Ishikawa (cell line): Measurements from ENCODE around the gene NHLRC4.
A peak's percentile ranks its signal among the peaks of the same experiment; 100 is the strongest.

ENCODE experiments used
- CEBPB ChIP-seq: IDR thresholded peaks from 2 replicates; pipeline ENCODE4 v1.6.1; 2012
- CREB1 ChIP-seq: IDR thresholded peaks from 2 replicates; pipeline ENCODE4 v1.6.1; 2012; ENCODE audit warnings: low read depth
- EGR1 ChIP-seq: IDR thresholded peaks from 2 replicates; pipeline ENCODE4 v1.6.1; 2012
- EP300 ChIP-seq: IDR thresholded peaks from 2 replicates; pipeline ENCODE4 v1.6.1; 2012; ENCODE audit warnings: borderline replicate concordance
- FOXM1 ChIP-seq: IDR thresholded peaks from 2 replicates; pipeline ENCODE4 v1.6.1; 2012; ENCODE audit warnings: low read depth, borderline replicate concordance
- NFIC ChIP-seq: IDR thresholded peaks from 2 replicates; pipeline ENCODE4 v1.6.1; 2012
- RAD21 ChIP-seq: IDR thresholded peaks from 2 replicates; pipeline ENCODE4 v1.6.1; 2012; ENCODE audit warnings: low read depth
- TAF1 ChIP-seq: IDR thresholded peaks from 2 replicates; pipeline ENCODE4 v1.6.1; 2012; ENCODE audit warnings: low read depth, mild to moderate bottlenecking
- TCF12 ChIP-seq: IDR thresholded peaks from 2 replicates; pipeline ENCODE4 v1.6.1; 2012; ENCODE audit warnings: low read depth
- TEAD4 ChIP-seq: IDR thresholded peaks from 2 replicates; pipeline ENCODE4 v1.6.1; 2012
- YY1 ChIP-seq: IDR thresholded peaks from 2 replicates; pipeline ENCODE4 v1.6.1; 2012; ENCODE audit warnings: low read depth
- ZBTB7A ChIP-seq: IDR thresholded peaks from 2 replicates; pipeline ENCODE4 v1.6.1; 2012; ENCODE audit warnings: low read depth
- TF ChIP-seq, protein P1 (sequence below): IDR thresholded peaks from 2 replicates; pipeline ENCODE4 v1.6.1; 2012
- TF ChIP-seq, protein P2 (sequence below): IDR thresholded peaks from 2 replicates; pipeline ENCODE4 v1.6.1; 2012
- TF ChIP-seq, protein P3 (sequence below): IDR thresholded peaks from 2 replicates; pipeline ENCODE4 v1.6.1; 2012; ENCODE audit warnings: low read depth, mild to moderate bottlenecking

Gene NHLRC4

DNA sequence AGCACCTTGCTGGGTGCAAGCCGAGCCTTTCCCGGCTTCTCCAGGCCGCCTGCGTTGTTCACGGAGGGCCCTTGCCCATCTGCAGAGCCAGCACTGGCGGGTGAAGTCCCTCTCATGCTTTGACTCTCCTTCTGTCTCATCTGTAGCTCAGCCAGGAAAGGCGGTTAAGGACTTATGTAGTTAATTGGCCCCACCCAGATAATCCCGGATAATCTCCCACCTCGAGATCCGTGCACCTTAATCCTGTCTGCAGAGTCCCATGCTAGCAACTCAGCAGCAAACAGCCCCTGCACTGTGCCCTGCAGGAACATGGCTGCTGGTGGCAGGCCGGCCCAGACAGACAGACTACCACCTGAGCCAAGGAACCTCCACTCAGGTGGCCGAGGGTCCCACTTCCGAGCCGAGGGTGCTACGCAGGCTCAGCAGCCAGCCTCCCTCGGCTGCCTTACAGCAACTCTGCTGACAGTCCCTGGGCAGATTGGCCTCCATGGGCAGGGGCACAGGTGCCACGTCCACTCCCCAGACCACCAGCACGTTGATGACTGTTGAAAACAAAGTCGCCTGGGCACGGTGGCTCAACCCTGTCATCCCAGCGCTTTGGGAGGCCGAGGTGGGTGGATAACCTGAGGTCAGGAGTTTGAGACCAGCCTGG is 40.0 kb downstream of the NHLRC4 start:
- TF ChIP-seq, protein P1, sequence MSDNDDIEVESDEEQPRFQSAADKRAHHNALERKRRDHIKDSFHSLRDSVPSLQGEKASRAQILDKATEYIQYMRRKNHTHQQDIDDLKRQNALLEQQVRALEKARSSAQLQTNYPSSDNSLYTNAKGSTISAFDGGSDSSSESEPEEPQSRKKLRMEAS = no peak
- TF ChIP-seq TCF12 (no peak), YY1 (no peak), ZBTB7A (no peak), TEAD4 (no peak), EP300 (no peak), RAD21 (no peak), EGR1 (no peak), CREB1 (no peak), NFIC (no peak), TAF1 (no peak)
- TF ChIP-seq, protein P2, sequence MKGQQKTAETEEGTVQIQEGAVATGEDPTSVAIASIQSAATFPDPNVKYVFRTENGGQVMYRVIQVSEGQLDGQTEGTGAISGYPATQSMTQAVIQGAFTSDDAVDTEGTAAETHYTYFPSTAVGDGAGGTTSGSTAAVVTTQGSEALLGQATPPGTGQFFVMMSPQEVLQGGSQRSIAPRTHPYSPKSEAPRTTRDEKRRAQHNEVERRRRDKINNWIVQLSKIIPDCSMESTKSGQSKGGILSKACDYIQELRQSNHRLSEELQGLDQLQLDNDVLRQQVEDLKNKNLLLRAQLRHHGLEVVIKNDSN = no peak

DNA sequence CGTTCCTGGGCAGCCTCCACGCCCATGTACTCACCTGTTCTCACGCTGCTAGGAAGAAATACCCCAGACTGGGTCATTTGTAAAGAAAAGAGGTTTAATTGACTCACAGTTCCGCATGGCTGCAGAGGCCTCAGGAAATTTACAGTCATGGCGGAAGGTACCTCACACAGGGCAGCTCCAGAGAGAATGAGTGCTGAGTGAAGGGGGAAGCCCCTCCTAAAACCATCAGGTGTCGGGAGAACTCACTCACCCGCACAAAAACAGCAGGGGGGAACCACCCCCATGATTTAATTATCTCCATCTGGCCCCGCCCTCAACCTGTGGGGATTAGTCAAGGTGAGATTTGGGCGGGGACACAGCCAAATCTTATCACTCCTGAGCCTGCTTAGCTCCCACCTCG is 41.2 kb downstream of the NHLRC4 start:
- TF ChIP-seq, protein P2 = no peak
- TF ChIP-seq TCF12 (peak; percentile 62), CREB1 (no peak), ZBTB7A (no peak), NFIC (peak; percentile 14; the same call in 1 of the 2 replicates), CEBPB (0 out of 2 replicates have a peak, but pooled peaks have one; percentile 26), TAF1 (no peak), EGR1 (no peak), FOXM1 (no peak), TEAD4 (peak; percentile 41), EP300 (no peak; the same call in 1 of the 2 replicates), YY1 (peak; percentile 58)
- TF ChIP-seq, protein P1 = 0 out of 2 replicates have a peak, but pooled peaks have one; percentile 11

DNA sequence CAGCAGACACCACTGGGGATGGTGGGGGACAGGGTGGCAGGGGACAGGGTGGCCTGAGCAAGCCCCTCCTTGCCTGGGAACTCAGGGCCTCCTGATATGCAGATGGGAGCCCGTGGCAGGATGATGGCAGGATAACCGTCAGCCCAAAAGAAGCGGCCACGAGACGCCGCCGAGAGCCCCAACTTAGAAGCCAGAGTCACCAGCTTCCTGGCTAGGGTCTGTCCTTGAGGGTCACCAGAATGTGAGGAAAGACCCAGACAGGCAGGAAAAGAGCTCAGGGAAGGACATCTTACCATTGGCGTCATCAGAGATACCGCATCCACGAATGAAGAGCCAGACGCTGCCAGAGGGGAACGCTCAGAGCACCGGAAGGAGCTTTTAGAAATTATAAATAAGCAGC is 42.5 kb downstream of the NHLRC4 start:
- TF ChIP-seq TCF12 (no peak), EGR1 (no peak), RAD21 (no peak), EP300 (no peak), ZBTB7A (no peak)
- TF ChIP-seq, protein P3, sequence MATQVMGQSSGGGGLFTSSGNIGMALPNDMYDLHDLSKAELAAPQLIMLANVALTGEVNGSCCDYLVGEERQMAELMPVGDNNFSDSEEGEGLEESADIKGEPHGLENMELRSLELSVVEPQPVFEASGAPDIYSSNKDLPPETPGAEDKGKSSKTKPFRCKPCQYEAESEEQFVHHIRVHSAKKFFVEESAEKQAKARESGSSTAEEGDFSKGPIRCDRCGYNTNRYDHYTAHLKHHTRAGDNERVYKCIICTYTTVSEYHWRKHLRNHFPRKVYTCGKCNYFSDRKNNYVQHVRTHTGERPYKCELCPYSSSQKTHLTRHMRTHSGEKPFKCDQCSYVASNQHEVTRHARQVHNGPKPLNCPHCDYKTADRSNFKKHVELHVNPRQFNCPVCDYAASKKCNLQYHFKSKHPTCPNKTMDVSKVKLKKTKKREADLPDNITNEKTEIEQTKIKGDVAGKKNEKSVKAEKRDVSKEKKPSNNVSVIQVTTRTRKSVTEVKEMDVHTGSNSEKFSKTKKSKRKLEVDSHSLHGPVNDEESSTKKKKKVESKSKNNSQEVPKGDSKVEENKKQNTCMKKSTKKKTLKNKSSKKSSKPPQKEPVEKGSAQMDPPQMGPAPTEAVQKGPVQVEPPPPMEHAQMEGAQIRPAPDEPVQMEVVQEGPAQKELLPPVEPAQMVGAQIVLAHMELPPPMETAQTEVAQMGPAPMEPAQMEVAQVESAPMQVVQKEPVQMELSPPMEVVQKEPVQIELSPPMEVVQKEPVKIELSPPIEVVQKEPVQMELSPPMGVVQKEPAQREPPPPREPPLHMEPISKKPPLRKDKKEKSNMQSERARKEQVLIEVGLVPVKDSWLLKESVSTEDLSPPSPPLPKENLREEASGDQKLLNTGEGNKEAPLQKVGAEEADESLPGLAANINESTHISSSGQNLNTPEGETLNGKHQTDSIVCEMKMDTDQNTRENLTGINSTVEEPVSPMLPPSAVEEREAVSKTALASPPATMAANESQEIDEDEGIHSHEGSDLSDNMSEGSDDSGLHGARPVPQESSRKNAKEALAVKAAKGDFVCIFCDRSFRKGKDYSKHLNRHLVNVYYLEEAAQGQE = no peak
- TF ChIP-seq, protein P1 = no peak

DNA sequence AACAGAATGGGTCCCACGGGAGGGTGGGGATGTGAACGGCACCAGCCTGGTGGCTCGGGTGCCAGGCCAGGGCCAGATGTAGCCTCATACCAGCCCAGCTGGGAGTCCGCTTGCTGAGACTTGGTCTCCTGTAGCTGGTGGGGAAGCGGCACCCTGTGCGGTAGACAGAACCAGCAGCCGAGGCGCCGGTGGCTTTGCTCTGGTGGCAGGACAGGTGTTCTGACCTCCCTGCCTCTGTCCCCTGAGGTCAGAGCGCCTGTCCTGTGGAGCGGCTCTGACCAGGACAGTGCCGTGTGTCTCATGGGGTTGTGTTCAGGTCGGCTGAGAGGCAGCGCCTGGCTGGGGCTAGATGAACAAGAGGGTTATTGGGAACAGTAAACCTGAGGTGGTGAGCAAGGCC is 43.2 kb downstream of the NHLRC4 start:
- TF ChIP-seq, protein P1 = no peak
- TF ChIP-seq ZBTB7A (no peak), YY1 (no peak), EGR1 (no peak), EP300 (no peak), CREB1 (no peak), TAF1 (no peak), FOXM1 (no peak), NFIC (no peak), RAD21 (no peak), TCF12 (no peak), TEAD4 (no peak), CEBPB (no peak)
- TF ChIP-seq, protein P2 = no peak
- TF ChIP-seq, protein P3 = no peak
